GM18867 (cell line): Measurements from ENCODE around the gene REV3L.
"Not testable (repeated sequence)": the region's sequence is repeated elsewhere in the genome, so short reads cannot be mapped to it uniquely, and the experiment has no call there.

Experiments used
- ATAC-seq: cut with Tn5 transposase; IDR thresholded peaks from one replicate; pipeline ENCODE4 v1.9.1; 2021; ENCODE audit warnings: mild to moderate bottlenecking, moderate library complexity; ENCODE audit not compliant: unreplicated experiment

REV3L gene

GRCh38 chr6:111482959-111483735 lies at the start of gene REV3L:
Gene REV3L (minus strand): TSS chr6:111483218. CDS start chr6:111482888, 330 bp downstream.
- peak; percentile 36 for ATAC-seq

GRCh38 chr6:111531185-111531584 lies 48.2 kb upstream of the REV3L start:
- no peak for ATAC-seq

- no peak for ATAC-seq
Measured at GRCh38 chr6:111530667-111531066, 47.6 kb upstream of the REV3L start.

- no peak for ATAC-seq
Measured at GRCh38 chr6:111530218-111530617, 47.2 kb upstream of the REV3L start.

GRCh38 chr6:111527367-111527766 lies 44.3 kb upstream of the REV3L start:
- no peak for ATAC-seq

GRCh38 chr6:111524735-111525134 lies 41.7 kb upstream of the REV3L start:
- ATAC-seq = no peak

GRCh38 chr6:111524252-111524651 lies 41.2 kb upstream of the REV3L start:
- ATAC-seq = no peak

GRCh38 chr6:111523484-111524167 lies 40.6 kb upstream of the REV3L start:
- ATAC-seq = no peak

GRCh38 chr6:111522393-111523020 lies 39.5 kb upstream of the REV3L start:
- no peak for ATAC-seq

GRCh38 chr6:111521497-111522270 lies 38.7 kb upstream of the REV3L start:
- ATAC-seq = no peak

- ATAC-seq = no peak
Measured at GRCh38 chr6:111520524-111520923, 37.5 kb upstream of the REV3L start.

GRCh38 chr6:111517965-111518364 lies 34.9 kb upstream of the REV3L start:
- no peak for ATAC-seq

GRCh38 chr6:111515259-111515658 lies 32.2 kb upstream of the REV3L start:
- no peak for ATAC-seq

- ATAC-seq = not testable (repeated sequence)
Measured at GRCh38 chr6:111514531-111514930, 31.5 kb upstream of the REV3L start.

- not testable (repeated sequence) for ATAC-seq
Measured at GRCh38 chr6:111507219-111507618, 24.2 kb upstream of the REV3L start.

GRCh38 chr6:111505498-111505897 lies 22.5 kb upstream of the REV3L start:
- not testable (repeated sequence) for ATAC-seq

GRCh38 chr6:111503660-111504059 lies 20.6 kb upstream of the REV3L start:
- ATAC-seq = no peak

- ATAC-seq = no peak
Measured at GRCh38 chr6:111503194-111503593, 20.2 kb upstream of the REV3L start.

GRCh38 chr6:111502154-111502553 lies 19.1 kb upstream of the REV3L start:
- ATAC-seq = no peak

- no peak for ATAC-seq
Measured at GRCh38 chr6:111499269-111499793, 16.3 kb upstream of the REV3L start.
